ENCODE measurements around the gene C9.
"Not testable (repeated sequence)": the region's sequence is repeated elsewhere in the genome, so short reads cannot be mapped to it uniquely, and the experiment has no call there.

The C9 gene

DNA sequence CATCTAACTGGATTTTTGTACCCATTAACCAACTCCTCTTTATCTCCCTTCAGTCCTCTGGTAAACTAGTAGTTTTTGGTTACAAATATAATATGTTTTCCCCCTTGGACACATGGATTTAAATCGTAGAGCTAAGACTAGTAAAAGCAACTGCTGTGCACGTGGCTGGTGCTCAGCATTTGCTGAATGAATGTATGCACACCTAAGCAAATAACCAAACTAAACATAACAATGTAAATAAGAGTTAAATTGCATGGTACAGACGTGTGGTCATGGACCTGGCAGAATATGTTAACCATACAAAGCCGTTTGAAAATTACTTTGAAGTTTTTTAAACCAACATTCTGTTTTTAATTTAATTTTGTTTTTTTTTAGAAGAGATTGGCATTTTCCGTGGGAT, 79.7 kb downstream of the C9 start:
- no peak for DNase-seq
- Histone ChIP-seq H3K27ac (no peak overlapping the region), H3K9me3 (no peaks in the 10 kb centered on the region), H3K4me1 (no peaks in the 10 kb centered on the region), H3K27me3 (no peaks in the 10 kb centered on the region), H3K4me3 (no peak overlapping the region), H3K36me3 (no peaks in the 10 kb centered on the region)
- intact Hi-C loops (cut with DNase I; ENCODE audit: low total_unique reads) = no loop called here
- TF ChIP-seq, protein P1, sequence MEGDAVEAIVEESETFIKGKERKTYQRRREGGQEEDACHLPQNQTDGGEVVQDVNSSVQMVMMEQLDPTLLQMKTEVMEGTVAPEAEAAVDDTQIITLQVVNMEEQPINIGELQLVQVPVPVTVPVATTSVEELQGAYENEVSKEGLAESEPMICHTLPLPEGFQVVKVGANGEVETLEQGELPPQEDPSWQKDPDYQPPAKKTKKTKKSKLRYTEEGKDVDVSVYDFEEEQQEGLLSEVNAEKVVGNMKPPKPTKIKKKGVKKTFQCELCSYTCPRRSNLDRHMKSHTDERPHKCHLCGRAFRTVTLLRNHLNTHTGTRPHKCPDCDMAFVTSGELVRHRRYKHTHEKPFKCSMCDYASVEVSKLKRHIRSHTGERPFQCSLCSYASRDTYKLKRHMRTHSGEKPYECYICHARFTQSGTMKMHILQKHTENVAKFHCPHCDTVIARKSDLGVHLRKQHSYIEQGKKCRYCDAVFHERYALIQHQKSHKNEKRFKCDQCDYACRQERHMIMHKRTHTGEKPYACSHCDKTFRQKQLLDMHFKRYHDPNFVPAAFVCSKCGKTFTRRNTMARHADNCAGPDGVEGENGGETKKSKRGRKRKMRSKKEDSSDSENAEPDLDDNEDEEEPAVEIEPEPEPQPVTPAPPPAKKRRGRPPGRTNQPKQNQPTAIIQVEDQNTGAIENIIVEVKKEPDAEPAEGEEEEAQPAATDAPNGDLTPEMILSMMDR (IDR thresholded peaks at IDR 0.05) = no peak

DNA sequence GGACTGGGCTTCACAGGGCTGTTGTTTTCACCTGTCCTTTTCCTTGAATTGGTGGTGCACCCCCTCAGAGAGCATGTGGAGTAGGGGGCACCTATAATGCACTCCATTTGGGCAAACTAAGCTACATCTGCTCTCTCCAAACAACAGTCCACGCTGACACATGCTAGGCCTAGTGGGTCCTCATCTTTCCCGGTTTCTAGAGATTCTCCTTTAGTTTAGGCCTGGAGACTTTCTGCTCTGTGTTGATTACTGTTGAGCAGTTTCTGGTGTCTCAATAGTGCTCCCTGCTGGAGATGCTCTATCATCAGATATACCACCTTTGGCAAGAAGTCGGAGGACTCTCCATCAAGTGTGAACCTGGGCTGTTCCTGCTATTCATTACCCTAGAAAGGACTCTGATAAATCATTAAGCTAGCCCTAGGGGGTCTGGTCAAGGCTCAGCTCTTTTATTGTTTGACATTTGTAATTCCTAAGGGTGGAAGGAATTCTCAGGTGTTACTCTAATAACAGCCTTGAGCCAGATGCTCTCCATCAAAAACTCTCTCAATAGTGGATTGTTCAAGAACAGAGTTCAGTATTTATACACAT, 81.0 kb downstream of the C9 start:
- Histone ChIP-seq H3K36me3 (no peaks in the 10 kb centered on the region), H3K27me3 (no peaks in the 10 kb centered on the region), H3K9me3 (no peaks in the 10 kb centered on the region), H3K4me3 (no peak overlapping the region), H3K27ac (no peak overlapping the region), H3K4me1 (no peaks in the 10 kb centered on the region)
- DNase-seq = peak in 1 of 2 donors; percentile 29
- intact Hi-C loops (cut with DNase I; ENCODE audit: low total_unique reads) = no loop called here
- TF ChIP-seq, protein P1 (IDR thresholded peaks at IDR 0.05) = peak; percentile 32 to 45

DNA sequence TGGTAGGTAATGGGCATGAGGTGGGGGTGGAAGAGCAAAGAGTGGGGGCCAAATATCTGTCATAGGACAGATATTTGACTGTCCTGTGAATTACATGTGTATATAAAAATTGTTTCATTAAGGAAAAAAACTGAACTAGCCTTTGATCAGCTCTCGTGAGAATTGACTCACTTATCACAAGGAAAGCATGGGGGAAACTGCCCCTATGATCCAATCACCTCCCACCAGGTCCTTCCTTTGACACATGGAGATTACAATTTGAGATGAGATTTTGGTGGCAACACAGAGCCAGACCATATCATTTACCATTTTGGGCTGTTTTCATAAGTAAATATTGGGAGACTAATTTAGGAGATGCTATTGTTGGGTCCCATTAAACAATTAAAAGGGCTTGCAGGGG, 81.7 kb downstream of the C9 start:
- Histone ChIP-seq H3K27me3 (no peaks in the 10 kb centered on the region), H3K4me1 (no peaks in the 10 kb centered on the region), H3K36me3 (no peaks in the 10 kb centered on the region), H3K27ac (no peak overlapping the region), H3K9me3 (no peaks in the 10 kb centered on the region), H3K4me3 (no peak overlapping the region)
- DNase-seq = no peak
- intact Hi-C loops (cut with DNase I; ENCODE audit: low total_unique reads) = no loop called here
- TF ChIP-seq, protein P1 (IDR thresholded peaks at IDR 0.05) = no peak

DNA sequence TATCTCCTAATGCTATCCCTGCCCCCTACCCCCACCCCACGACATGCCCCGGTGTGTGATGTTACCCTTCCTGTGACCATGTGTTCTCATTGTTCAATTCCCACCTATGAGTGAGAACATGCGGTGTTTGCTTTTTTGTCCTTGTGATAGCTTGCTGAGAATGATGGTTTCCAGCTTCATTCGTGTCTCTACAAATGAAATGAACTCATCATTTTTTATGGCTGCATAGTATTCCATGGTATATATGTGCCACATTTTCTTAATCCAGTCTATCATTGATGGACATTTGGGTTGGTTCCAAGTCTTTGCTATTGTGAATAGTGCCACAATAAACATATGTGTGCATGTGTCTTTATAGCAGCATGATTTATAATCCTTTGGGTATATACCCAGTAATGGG, 88.4 kb downstream of the C9 start:
- DNase-seq; intact Hi-C loops (cut with DNase I; ENCODE audit: low total_unique reads); H3K9me3 ChIP-seq; H3K36me3 ChIP-seq; H3K27me3 ChIP-seq; H3K4me3 ChIP-seq; H3K4me1 ChIP-seq; H3K27ac ChIP-seq: not testable (repeated sequence)

DNA sequence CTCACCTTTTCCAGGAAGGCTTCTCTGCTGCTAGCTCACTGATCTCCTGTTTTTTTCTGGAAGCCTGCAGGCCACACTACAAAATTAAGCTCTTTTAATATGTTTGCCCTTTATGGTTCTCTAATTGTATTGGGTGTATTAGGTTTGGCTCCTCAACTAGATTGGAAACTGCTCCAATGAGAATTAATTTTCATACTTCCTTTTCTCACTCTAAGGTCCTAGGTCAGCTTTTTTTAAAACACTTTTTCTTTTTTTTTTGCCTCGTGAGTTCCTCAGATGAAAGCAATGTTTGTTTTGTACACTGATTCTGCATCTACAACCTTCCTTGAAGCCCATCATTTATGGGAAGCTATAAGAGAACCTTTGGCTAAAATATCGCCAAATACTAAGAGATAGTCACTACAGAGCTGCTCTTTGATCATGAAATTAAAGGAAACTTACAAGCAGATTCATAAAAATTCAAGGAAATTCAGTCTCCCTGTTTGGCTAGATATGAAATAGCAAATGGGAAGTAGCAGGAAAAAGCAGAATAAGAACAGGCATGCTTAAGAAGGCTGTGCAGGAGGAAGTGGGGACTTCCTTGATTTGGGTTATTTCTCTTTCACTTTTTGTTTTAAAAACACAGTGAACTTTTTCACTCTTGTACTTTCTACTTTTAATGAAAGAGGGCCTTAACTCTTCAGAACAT, 89.8 kb downstream of the C9 start:
- no peak for DNase-seq
- H3K4me3 ChIP-seq = no peak overlapping the region
- TF ChIP-seq, protein P1 (IDR thresholded peaks at IDR 0.05) = no peak

DNA sequence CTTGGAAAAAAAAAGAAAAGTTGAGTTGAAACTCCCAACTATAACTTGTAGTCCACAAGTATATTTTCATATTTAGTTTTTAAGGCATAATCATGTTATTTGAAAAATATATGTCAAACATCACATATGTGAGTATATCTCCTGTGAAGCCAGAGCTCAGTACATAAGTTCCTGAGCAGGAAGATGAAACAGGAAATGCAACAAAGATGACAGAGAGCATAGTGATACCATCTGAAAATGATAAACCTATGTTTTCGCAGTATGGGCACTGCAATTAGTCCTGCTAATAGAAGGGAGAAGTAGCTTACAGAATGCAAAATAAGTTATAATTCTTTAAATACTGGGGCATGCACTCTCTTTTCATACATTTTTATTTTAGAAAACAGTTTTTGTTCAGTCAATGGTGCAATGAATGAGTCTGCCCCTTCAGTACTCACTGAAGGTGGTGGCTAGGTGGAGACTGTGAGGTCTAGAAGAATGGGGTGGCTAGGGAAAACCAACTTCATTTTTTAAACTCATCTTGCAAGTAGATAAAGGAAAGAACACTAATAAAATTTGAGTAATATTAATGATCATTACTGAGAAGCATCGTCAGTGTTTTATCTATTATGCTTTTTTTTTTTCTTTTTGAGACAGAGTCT, 90.9 kb downstream of the C9 start:
- TF ChIP-seq, protein P1 (IDR thresholded peaks at IDR 0.05) = no peak
- intact Hi-C loops (cut with DNase I; ENCODE audit: low total_unique reads) = no loop called here
- no peak for DNase-seq
- H3K9me3 ChIP-seq = no peaks in the 10 kb centered on the region
- no peaks in the 10 kb centered on the region for H3K36me3 ChIP-seq
- H3K4me3 ChIP-seq = no peak overlapping the region
- no peaks in the 10 kb centered on the region for H3K27me3 ChIP-seq
- no peaks in the 10 kb centered on the region for H3K4me1 ChIP-seq
- no peak overlapping the region for H3K27ac ChIP-seq

More for the DNA sequence above, 89.8 kb downstream of the C9 start:
- intact Hi-C loops (cut with DNase I; ENCODE audit: low total_unique reads) = no loop called here
- H3K4me1 ChIP-seq = no peaks in the 10 kb centered on the region
- no peaks in the 10 kb centered on the region for H3K9me3 ChIP-seq
- H3K36me3 ChIP-seq = no peaks in the 10 kb centered on the region
- no peak overlapping the region for H3K27ac ChIP-seq
- no peaks in the 10 kb centered on the region for H3K27me3 ChIP-seq

DNA sequence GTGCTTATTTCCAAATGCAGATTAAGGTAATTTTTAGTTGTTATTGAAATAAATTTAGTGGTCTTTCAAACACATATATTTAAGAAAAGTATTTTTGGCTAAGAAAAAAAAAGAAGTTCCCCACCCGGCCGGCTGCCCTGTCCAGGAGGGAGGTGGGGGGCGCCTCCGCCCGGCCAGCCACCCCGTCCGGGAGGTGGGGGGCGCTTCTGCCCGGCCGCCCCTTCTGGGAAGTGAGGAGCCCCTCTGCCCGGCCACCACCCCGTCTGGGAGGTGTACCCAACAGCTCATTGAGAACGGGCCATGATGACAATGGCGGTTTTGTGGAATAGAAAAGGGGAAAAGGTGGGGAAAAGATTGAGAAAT, 91.4 kb downstream of the C9 start:
- H3K9me3 ChIP-seq; H3K4me3 ChIP-seq; DNase-seq; H3K4me1 ChIP-seq; intact Hi-C loops (cut with DNase I; ENCODE audit: low total_unique reads); H3K27me3 ChIP-seq; H3K27ac ChIP-seq; H3K36me3 ChIP-seq: not testable (repeated sequence)

Data from tibial artery (tissue), 4 donors.